ENCODE measurements around the gene PDE6A. TPM values are rescaled to one million over a fixed set of nuclear protein-coding genes. Genes with fewer than 3 reads are reported as not detected.

The PDE6A gene
- total and polyA plus RNA-seq, 4 donors: 0.06 TPM; not detected in 3

DNA sequence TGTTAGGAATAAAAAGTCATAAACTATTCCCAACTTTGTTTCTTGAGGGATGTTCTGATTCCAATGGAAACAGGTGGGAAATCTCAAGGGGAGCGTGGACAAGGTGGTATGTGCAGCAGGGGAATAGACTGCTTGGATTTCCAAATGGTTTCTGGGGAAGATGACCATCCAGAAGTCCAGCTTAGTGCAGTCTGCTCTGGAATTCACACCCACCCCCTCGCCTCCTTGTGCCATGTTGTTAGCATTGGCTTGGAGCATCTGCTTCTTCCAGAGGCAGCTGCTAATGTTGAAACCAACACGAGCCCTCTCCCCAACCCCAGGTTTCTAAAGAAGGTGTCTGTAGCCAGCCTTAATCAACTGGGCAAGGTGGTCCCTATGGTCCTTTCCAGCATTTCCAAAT, 90.9 kb downstream of the PDE6A start:
- Histone ChIP-seq H3K4me1 (ENCODE audit: control insufficient read depth in 4 of 4, insufficient read depth in 4 of 4, low read length in 3 of 4) (peaks cover 0 to 4% (median 2%) of the 10 kb centered on the region in 4 donors), H3K36me3 (ENCODE audit: control insufficient read depth in 4 of 4, insufficient read depth in 3 of 4, low read depth in 1 of 4, low read length in 3 of 4) (peaks cover 0 to 12% (median 7%) of the 10 kb centered on the region in 4 donors), H3K4me3 (ENCODE audit: low read depth in 1 of 3, low read length in 3 of 3) (no peak overlapping the region), H3K27me3 (ENCODE audit: control insufficient read depth in 4 of 4, insufficient read depth in 4 of 4, low read length in 3 of 4) (no peaks in the 10 kb centered on the region), H3K9me3 (ENCODE audit: control insufficient read depth in 4 of 4, low read length in 3 of 4) (no peaks in the 10 kb centered on the region), H3K9ac (ENCODE audit: low read depth in 1 of 2, low read length in 2 of 2) (no peak overlapping the region), H3K27ac (ENCODE audit: low read depth in 1 of 2, low read length in 2 of 2) (no peak overlapping the region)
- DNase-seq (ENCODE audit: low spot score): no peak
- no peak for TF ChIP-seq RXRA (IDR thresholded peaks at IDR 0.05)
- no peak for TF ChIP-seq EGR1 (IDR thresholded peaks at IDR 0.05; ENCODE audit: low read depth in 2 of 2)
- TF ChIP-seq, protein P1, sequence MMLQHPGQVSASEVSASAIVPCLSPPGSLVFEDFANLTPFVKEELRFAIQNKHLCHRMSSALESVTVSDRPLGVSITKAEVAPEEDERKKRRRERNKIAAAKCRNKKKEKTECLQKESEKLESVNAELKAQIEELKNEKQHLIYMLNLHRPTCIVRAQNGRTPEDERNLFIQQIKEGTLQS (IDR thresholded peaks at IDR 0.05): no peak
- TF ChIP-seq, protein P2, sequence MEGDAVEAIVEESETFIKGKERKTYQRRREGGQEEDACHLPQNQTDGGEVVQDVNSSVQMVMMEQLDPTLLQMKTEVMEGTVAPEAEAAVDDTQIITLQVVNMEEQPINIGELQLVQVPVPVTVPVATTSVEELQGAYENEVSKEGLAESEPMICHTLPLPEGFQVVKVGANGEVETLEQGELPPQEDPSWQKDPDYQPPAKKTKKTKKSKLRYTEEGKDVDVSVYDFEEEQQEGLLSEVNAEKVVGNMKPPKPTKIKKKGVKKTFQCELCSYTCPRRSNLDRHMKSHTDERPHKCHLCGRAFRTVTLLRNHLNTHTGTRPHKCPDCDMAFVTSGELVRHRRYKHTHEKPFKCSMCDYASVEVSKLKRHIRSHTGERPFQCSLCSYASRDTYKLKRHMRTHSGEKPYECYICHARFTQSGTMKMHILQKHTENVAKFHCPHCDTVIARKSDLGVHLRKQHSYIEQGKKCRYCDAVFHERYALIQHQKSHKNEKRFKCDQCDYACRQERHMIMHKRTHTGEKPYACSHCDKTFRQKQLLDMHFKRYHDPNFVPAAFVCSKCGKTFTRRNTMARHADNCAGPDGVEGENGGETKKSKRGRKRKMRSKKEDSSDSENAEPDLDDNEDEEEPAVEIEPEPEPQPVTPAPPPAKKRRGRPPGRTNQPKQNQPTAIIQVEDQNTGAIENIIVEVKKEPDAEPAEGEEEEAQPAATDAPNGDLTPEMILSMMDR (IDR thresholded peaks at IDR 0.05; ENCODE audit: low read depth, low read length, missing input control): no peak
- TF ChIP-seq RAD21 (IDR thresholded peaks at IDR 0.05): no peak
- TF ChIP-seq FOXA2 (IDR thresholded peaks at IDR 0.05): no peak
- no peak for TF ChIP-seq HNF4G (IDR thresholded peaks at IDR 0.05)
- no peak for TF ChIP-seq NR2F2 (IDR thresholded peaks at IDR 0.05)
- TF ChIP-seq, protein P3, sequence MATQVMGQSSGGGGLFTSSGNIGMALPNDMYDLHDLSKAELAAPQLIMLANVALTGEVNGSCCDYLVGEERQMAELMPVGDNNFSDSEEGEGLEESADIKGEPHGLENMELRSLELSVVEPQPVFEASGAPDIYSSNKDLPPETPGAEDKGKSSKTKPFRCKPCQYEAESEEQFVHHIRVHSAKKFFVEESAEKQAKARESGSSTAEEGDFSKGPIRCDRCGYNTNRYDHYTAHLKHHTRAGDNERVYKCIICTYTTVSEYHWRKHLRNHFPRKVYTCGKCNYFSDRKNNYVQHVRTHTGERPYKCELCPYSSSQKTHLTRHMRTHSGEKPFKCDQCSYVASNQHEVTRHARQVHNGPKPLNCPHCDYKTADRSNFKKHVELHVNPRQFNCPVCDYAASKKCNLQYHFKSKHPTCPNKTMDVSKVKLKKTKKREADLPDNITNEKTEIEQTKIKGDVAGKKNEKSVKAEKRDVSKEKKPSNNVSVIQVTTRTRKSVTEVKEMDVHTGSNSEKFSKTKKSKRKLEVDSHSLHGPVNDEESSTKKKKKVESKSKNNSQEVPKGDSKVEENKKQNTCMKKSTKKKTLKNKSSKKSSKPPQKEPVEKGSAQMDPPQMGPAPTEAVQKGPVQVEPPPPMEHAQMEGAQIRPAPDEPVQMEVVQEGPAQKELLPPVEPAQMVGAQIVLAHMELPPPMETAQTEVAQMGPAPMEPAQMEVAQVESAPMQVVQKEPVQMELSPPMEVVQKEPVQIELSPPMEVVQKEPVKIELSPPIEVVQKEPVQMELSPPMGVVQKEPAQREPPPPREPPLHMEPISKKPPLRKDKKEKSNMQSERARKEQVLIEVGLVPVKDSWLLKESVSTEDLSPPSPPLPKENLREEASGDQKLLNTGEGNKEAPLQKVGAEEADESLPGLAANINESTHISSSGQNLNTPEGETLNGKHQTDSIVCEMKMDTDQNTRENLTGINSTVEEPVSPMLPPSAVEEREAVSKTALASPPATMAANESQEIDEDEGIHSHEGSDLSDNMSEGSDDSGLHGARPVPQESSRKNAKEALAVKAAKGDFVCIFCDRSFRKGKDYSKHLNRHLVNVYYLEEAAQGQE (IDR thresholded peaks at IDR 0.05): no peak
- TF ChIP-seq HNF4A (conservative IDR thresholded peaks at IDR 0.05): no peak
- TF ChIP-seq, protein P4, sequence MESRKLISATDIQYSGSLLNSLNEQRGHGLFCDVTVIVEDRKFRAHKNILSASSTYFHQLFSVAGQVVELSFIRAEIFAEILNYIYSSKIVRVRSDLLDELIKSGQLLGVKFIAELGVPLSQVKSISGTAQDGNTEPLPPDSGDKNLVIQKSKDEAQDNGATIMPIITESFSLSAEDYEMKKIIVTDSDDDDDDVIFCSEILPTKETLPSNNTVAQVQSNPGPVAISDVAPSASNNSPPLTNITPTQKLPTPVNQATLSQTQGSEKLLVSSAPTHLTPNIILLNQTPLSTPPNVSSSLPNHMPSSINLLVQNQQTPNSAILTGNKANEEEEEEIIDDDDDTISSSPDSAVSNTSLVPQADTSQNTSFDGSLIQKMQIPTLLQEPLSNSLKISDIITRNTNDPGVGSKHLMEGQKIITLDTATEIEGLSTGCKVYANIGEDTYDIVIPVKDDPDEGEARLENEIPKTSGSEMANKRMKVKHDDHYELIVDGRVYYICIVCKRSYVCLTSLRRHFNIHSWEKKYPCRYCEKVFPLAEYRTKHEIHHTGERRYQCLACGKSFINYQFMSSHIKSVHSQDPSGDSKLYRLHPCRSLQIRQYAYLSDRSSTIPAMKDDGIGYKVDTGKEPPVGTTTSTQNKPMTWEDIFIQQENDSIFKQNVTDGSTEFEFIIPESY (IDR thresholded peaks at IDR 0.05): no peak
- TF ChIP-seq, protein P5, sequence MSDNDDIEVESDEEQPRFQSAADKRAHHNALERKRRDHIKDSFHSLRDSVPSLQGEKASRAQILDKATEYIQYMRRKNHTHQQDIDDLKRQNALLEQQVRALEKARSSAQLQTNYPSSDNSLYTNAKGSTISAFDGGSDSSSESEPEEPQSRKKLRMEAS (IDR thresholded peaks at IDR 0.05): no peak
- TF ChIP-seq FOXA1 (IDR thresholded peaks at IDR 0.05): no peak
- no peak for TF ChIP-seq SP1 (IDR thresholded peaks at IDR 0.05)
- no peak for TF ChIP-seq TAF1 (conservative IDR thresholded peaks at IDR 0.05)
- TF ChIP-seq GABPA (IDR thresholded peaks at IDR 0.05 in 1 of 2, conservative IDR thresholded peaks at IDR 0.05 in 1 of 2): no peak
- WGBS: 91% methylated on average over 3 of the region's 3 CpGs

DNA sequence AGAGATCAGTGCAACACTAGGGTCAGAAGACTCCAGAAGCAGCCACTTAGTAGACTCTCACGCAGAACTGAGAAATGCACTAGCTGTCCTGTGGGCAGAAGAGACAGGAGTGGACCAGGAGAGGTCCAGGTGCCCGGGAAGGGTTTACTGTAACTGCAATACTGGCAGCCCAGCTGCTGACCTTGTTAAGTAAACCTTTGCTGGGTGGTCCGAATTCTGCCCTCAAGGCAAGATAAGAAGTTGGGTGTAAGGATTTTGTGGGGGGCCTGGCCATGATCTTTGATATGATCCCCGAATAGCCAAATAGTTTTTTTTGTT, 91.3 kb downstream of the PDE6A start:
- Histone ChIP-seq H3K4me3 (ENCODE audit: low read depth in 1 of 3, low read length in 3 of 3) (no peak overlapping the region), H3K9ac (ENCODE audit: low read depth in 1 of 2, low read length in 2 of 2) (no peak overlapping the region), H3K36me3 (ENCODE audit: control insufficient read depth in 4 of 4, insufficient read depth in 3 of 4, low read depth in 1 of 4, low read length in 3 of 4) (peaks cover 0 to 16% (median 8%) of the 10 kb centered on the region in 4 donors), H3K9me3 (ENCODE audit: control insufficient read depth in 4 of 4, low read length in 3 of 4) (no peaks in the 10 kb centered on the region), H3K27ac (ENCODE audit: low read depth in 1 of 2, low read length in 2 of 2) (no peak overlapping the region), H3K27me3 (ENCODE audit: control insufficient read depth in 4 of 4, insufficient read depth in 4 of 4, low read length in 3 of 4) (no peaks in the 10 kb centered on the region), H3K4me1 (ENCODE audit: control insufficient read depth in 4 of 4, insufficient read depth in 4 of 4, low read length in 3 of 4) (peaks cover 0 to 4% (median 2%) of the 10 kb centered on the region in 4 donors)
- no peak for DNase-seq (ENCODE audit: low spot score)
- WGBS: 68% methylated on average over 4 of the region's 4 CpGs
- no peak for TF ChIP-seq FOXA1 (IDR thresholded peaks at IDR 0.05)
- TF ChIP-seq, protein P5 (IDR thresholded peaks at IDR 0.05): no peak
- no peak for TF ChIP-seq HNF4A (conservative IDR thresholded peaks at IDR 0.05)
- TF ChIP-seq YY1 (IDR thresholded peaks at IDR 0.05): no peak
- TF ChIP-seq NR2F2 (IDR thresholded peaks at IDR 0.05): no peak
- no peak for TF ChIP-seq HNF4G (IDR thresholded peaks at IDR 0.05)
- TF ChIP-seq SP1 (IDR thresholded peaks at IDR 0.05): no peak
- TF ChIP-seq, protein P1 (IDR thresholded peaks at IDR 0.05): no peak
- TF ChIP-seq GABPA (IDR thresholded peaks at IDR 0.05 in 1 of 2, conservative IDR thresholded peaks at IDR 0.05 in 1 of 2): no peak
- TF ChIP-seq, protein P4 (IDR thresholded peaks at IDR 0.05): no peak
- no peak for TF ChIP-seq EGR1 (IDR thresholded peaks at IDR 0.05; ENCODE audit: low read depth in 2 of 2)
- TF ChIP-seq, protein P2 (IDR thresholded peaks at IDR 0.05; ENCODE audit: low read depth, low read length, missing input control): no peak

All from liver (tissue), 9 donors.